Esophagus squamous epithelium (tissue), 4 donors: ENCODE data around the gene CAMK1G.

Experiments
- POLR2A ChIP-seq, 4 donors: fragments of 450-650 bp; IDR thresholded peaks; one replicate each; pipeline ENCODE4 v1.6.1; 2017; ENCODE audit warnings: antibody characterized with exemption in 4 of 4, mild to moderate bottlenecking in 4 of 4, moderate library complexity in 3 of 4
- TF ChIP-seq, protein P1 (sequence below), 6 experiments: fragments of 450-650 bp in 4 of 6; fragments of 200-600 bp in 2 of 6; sonication (generic) in 2 of 6; IDR thresholded peaks; one replicate each; pipeline ENCODE4 v1.5.1; 2016 to 2019; ENCODE audit warnings: antibody characterized with exemption in 6 of 6, mild to moderate bottlenecking in 4 of 6, moderate library complexity in 4 of 6

- TF ChIP-seq, protein P1, sequence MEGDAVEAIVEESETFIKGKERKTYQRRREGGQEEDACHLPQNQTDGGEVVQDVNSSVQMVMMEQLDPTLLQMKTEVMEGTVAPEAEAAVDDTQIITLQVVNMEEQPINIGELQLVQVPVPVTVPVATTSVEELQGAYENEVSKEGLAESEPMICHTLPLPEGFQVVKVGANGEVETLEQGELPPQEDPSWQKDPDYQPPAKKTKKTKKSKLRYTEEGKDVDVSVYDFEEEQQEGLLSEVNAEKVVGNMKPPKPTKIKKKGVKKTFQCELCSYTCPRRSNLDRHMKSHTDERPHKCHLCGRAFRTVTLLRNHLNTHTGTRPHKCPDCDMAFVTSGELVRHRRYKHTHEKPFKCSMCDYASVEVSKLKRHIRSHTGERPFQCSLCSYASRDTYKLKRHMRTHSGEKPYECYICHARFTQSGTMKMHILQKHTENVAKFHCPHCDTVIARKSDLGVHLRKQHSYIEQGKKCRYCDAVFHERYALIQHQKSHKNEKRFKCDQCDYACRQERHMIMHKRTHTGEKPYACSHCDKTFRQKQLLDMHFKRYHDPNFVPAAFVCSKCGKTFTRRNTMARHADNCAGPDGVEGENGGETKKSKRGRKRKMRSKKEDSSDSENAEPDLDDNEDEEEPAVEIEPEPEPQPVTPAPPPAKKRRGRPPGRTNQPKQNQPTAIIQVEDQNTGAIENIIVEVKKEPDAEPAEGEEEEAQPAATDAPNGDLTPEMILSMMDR (IDR thresholded peaks at IDR 0.05): no peak
- TF ChIP-seq POLR2A (IDR thresholded peaks at IDR 0.05): no peak
Measured at GRCh38 chr1:209564849-209565248, 18.7 kb upstream of the CAMK1G start.
